Measurements from ENCODE around the gene INPP4B. TPM values are rescaled to one million over a fixed set of nuclear protein-coding genes. Genes with fewer than 3 reads are reported as not detected.

INPP4B gene
- total RNA-seq, 1 experiment from 2014 or later: 0.07 TPM

DNA sequence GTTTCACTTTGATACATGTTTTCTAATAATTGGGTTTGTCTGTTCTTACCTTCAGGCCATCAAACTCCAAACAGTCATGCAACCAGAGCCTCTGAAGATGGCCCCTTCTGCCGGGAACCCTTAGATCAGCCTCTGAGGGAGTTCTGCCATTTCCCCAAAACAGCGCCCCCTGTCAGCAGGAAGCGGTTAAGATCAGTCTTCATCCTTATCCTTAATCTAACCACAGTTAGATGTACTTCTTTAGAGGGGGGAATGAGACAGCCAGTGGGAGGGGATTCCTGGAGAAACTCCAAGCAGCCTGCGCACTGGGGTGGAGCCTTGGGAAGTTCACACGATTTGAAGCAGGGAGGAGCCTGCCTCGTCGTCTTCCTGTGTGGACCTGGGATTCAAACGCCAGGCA is 185.4 kb downstream of the INPP4B start:
- no peaks in the 10 kb centered on the region for H3K23me2 ChIP-seq (ENCODE audit: insufficient read length, low read depth, low read length, poor library complexity, severe bottlenecking)
- H2BK120ac ChIP-seq (ENCODE audit: low read depth, low read length, poor library complexity, severe bottlenecking): no peak overlapping the region
- H3K79me2 ChIP-seq (ENCODE audit: insufficient read depth, low read length): no peaks in the 10 kb centered on the region
- no peak overlapping the region for H3K9ac ChIP-seq (ENCODE audit: extremely low read depth, insufficient read length, low read length)
- H3K27me3 ChIP-seq (ENCODE audit: insufficient read depth, low read length): no peaks in the 10 kb centered on the region
- no peak overlapping the region for H2BK15ac ChIP-seq (ENCODE audit: low read depth, low read length)
- no peak overlapping the region for H2BK5ac ChIP-seq (ENCODE audit: insufficient read length, low read length)
- no peak overlapping the region for H3T11ph ChIP-seq (ENCODE audit: low read length)
- no peak overlapping the region for H3K23ac ChIP-seq (ENCODE audit: insufficient read length, low read depth, low read length)
- H4K8ac ChIP-seq (replicated peaks; ENCODE audit: insufficient read length, low read depth, low read length): no peak overlapping the region
- H3K27ac ChIP-seq (ENCODE audit: insufficient read length, low read depth, low read length): no peak overlapping the region
- peaks cover 16% of the 10 kb centered on the region for H3K9me3 ChIP-seq (ENCODE audit: control insufficient read depth, low read depth, low read length)
- no peak overlapping the region for H2BK12ac ChIP-seq (ENCODE audit: insufficient read length, low read depth, low read length)
- H3K4me1 Mint-ChIP-seq: no peaks in the 10 kb centered on the region
- no CpG with 5 or more reads among the region's 8 CpGs for WGBS (ENCODE audit: extremely low coverage, insufficient read length, low lambda C conversion rate)
- H3K4me1 ChIP-seq (ENCODE audit: insufficient read depth, low read length): no peaks in the 10 kb centered on the region
- H3K4ac ChIP-seq (ENCODE audit: low read depth, low read length): no peak overlapping the region
- no peak overlapping the region for H2AFZ ChIP-seq (ENCODE audit: low read length)
- no peak overlapping the region for H2BK20ac ChIP-seq (ENCODE audit: low read depth, low read length, poor library complexity, severe bottlenecking)
- H3K18ac ChIP-seq (ENCODE audit: insufficient read length, low read depth, low read length): no peak overlapping the region
- H3K56ac ChIP-seq (ENCODE audit: insufficient read length, low read depth, low read length): no peak overlapping the region
- peaks cover 7 to 14% (median 13%) of the 10 kb centered on the region in 3 experiments for H3K36me3 Mint-ChIP-seq (ENCODE audit: insufficient read depth in 1 of 3, low read depth in 3 of 3)
- H3K4me2 ChIP-seq (ENCODE audit: insufficient read depth, insufficient read length, low read length): no peak overlapping the region
- TF ChIP-seq, protein P1, sequence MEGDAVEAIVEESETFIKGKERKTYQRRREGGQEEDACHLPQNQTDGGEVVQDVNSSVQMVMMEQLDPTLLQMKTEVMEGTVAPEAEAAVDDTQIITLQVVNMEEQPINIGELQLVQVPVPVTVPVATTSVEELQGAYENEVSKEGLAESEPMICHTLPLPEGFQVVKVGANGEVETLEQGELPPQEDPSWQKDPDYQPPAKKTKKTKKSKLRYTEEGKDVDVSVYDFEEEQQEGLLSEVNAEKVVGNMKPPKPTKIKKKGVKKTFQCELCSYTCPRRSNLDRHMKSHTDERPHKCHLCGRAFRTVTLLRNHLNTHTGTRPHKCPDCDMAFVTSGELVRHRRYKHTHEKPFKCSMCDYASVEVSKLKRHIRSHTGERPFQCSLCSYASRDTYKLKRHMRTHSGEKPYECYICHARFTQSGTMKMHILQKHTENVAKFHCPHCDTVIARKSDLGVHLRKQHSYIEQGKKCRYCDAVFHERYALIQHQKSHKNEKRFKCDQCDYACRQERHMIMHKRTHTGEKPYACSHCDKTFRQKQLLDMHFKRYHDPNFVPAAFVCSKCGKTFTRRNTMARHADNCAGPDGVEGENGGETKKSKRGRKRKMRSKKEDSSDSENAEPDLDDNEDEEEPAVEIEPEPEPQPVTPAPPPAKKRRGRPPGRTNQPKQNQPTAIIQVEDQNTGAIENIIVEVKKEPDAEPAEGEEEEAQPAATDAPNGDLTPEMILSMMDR (conservative IDR thresholded peaks at IDR 0.05): peak; percentile 43; the same call in 2 of the 3 replicates
- no peak overlapping the region for H2AK5ac ChIP-seq (ENCODE audit: insufficient read length, low read length)
- H3K14ac ChIP-seq (ENCODE audit: insufficient read depth, low read length): no peak overlapping the region
- H4K91ac ChIP-seq (ENCODE audit: insufficient read length, low read depth, low read length): no peak overlapping the region
- H3K27me3 Mint-ChIP-seq (ENCODE audit: low read depth): no peaks in the 10 kb centered on the region; the same call in 1 of the 2 replicates
- H3K9me3 Mint-ChIP-seq: peaks cover 41 to 51% of the 10 kb centered on the region in 2 experiments
- H3K79me1 ChIP-seq (ENCODE audit: insufficient read depth, low read depth, low read length, poor library complexity, severe bottlenecking): no peaks in the 10 kb centered on the region
- H3K27ac Mint-ChIP-seq: no peak overlapping the region
- DNase-seq: peak; percentile 26
- H3K4me3 Mint-ChIP-seq: no peak overlapping the region
- no peak overlapping the region for H4K5ac ChIP-seq (ENCODE audit: insufficient read length, low read depth, low read length)
- no peaks in the 10 kb centered on the region for H4K20me1 ChIP-seq (ENCODE audit: control insufficient read depth, insufficient read depth, insufficient read length)

Measured in H9 (cell line).